ENCODE results near the gene NKD1.
A peak's percentile ranks its signal among the peaks of the same experiment; 100 is the strongest.
"Not testable (repeated sequence)": the region's sequence is repeated elsewhere in the genome, so short reads cannot be mapped to it uniquely, and the experiment has no call there.

NKD1 gene

GRCh38 chr16:50548125-50548908 is at the start of gene NKD1:
Gene NKD1 (plus strand): TSS chr16:50548396. CDS start chr16:50548554, 158 bp downstream.
- DNase-seq: peak; percentile 72

GRCh38 chr16:50498431-50499155 is 49.6 kb upstream of the NKD1 start:
- DNase-seq: no peak

GRCh38 chr16:50499254-50499653 is 48.9 kb upstream of the NKD1 start:
- DNase-seq: no peak

- DNase-seq: no peak
Observed at GRCh38 chr16:50500171-50500874, 47.9 kb upstream of the NKD1 start.

- no peak for DNase-seq
Observed at GRCh38 chr16:50501251-50501650, 46.9 kb upstream of the NKD1 start.

- no peak for DNase-seq
Observed at GRCh38 chr16:50501986-50502615, 46.1 kb upstream of the NKD1 start.

GRCh38 chr16:50502616-50503011 is 45.6 kb upstream of the NKD1 start:
- no peak for DNase-seq

GRCh38 chr16:50503868-50504531 is 44.2 kb upstream of the NKD1 start:
- not testable (repeated sequence) for DNase-seq

GRCh38 chr16:50505115-50505514 is 43.1 kb upstream of the NKD1 start:
- DNase-seq: no peak

GRCh38 chr16:50505714-50506542 is 42.3 kb upstream of the NKD1 start:
- no peak for DNase-seq

GRCh38 chr16:50506543-50506937 is 41.7 kb upstream of the NKD1 start:
- no peak for DNase-seq

GRCh38 chr16:50507397-50507796 is 40.8 kb upstream of the NKD1 start:
- no peak for DNase-seq

GRCh38 chr16:50509521-50510341 is 38.5 kb upstream of the NKD1 start:
- no peak for DNase-seq

GRCh38 chr16:50515218-50515617 is 33.0 kb upstream of the NKD1 start:
- DNase-seq: no peak

GRCh38 chr16:50516401-50516800 is 31.8 kb upstream of the NKD1 start:
- DNase-seq: no peak

- no peak for DNase-seq
Observed at GRCh38 chr16:50516890-50517289, 31.3 kb upstream of the NKD1 start.

- no peak for DNase-seq
Observed at GRCh38 chr16:50517450-50518252, 30.5 kb upstream of the NKD1 start.

GRCh38 chr16:50519001-50519400 is 29.2 kb upstream of the NKD1 start:
- DNase-seq: no peak

GRCh38 chr16:50519602-50520001 is 28.6 kb upstream of the NKD1 start:
- no peak for DNase-seq

All from CD4-positive, alpha-beta T cell treated with Interleukin-15 for 1 hour (primary cell).